ENCODE results near the gene GPAT3.
A peak's percentile ranks its signal among the peaks of the same experiment; 100 is the strongest.
"Not testable (repeated sequence)": the region's sequence is repeated elsewhere in the genome, so short reads cannot be mapped to it uniquely, and the experiment has no call there.

GPAT3 gene

DNA sequence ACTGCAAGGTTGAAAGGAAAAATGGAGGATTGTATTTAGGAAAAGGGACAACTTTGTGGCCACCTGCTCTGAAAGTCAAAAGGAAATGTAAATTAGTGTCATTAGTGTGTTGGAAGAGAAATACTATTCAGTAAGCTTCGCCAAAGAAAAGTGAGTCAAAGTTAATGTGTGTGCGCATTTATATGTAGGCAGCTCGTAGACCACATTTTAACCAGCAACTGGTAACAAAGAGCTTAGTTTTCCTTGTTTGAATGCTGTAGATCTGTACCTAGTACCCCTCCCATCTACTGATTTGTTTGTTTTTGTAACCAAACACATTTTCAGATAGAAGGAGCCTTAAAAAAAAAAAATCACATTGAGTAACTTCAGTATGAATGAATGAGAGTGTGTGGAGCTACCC lies 69.3 kb downstream of the GPAT3 start:
- DNase-seq, result no peak

DNA sequence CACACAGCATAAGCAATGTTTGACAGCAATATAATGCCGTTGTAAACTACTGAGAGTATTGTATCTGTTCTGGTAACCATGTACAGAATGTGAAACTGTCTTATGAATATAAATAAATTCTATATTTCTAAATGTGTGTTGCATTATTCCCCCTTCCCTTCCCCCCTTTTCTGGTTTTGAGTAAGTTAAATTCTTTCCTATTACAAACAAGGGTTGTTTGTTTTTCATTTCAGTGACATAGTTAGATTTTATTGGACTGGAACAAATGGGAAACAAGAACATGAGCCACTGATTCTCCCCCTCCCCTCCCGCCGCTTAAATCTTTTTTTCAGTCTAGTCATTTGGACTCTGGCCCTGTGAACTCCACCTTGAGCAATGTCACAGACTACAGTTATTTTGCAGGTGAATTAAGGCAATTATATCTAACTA lies 69.8 kb downstream of the GPAT3 start:
- DNase-seq, result no peak

DNA sequence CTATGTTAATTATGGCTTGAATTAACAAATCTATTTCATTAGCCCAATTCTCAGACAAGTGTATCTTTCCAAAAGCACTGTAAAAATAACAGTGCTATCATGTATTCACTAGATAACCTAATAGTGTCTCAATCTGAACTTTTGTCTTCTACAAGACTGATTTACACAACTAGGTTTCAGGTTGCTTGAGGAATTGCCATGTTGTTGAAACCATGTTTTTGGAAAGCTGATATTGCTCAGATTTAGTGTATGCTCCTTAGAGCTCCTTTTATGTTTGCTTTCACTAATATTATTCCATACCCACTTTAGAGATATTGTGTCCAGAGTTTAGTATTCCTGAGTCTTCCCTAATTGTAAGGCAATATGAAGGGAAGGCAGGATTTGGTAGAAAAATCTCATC lies 70.6 kb downstream of the GPAT3 start:
- DNase-seq, result no peak

DNA sequence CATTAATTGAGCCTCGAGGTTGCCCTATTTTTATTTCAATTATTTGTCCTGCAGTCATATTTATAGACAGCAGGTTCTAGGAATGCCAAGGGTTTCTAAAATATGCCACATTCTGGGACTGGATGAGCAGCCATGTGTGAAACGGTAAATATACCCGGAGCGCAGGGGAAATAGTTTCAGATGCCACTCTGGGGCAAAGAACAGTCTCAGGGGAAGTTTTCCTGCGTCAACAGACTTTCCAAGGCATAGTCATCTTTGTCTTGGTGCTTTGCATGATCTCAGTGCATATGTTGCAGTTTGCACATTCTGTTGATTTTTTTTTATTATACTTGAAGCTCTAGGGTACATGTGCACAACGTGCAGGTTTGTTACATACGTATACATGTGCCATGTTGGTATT lies 71.0 kb downstream of the GPAT3 start:
- DNase-seq, result no peak

DNA sequence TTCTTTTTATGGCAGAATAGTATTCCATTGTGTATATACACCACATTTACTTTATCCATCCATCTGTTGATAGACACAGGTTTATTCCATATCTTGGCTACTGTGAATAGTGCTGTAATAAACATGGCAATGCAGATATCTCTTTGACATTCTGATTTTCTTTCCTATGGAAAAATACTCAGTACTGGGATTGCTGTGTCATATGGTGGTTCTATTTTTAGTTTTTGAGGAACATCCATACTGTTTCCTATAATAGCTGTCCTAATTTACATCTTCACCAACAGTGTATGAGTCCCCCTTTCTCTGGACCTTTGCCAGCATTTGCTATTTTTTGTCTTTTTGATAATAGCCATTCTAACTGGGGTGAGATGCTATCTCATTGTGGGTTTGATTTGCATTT lies 73.5 kb downstream of the GPAT3 start:
- DNase-seq, result no peak

DNA sequence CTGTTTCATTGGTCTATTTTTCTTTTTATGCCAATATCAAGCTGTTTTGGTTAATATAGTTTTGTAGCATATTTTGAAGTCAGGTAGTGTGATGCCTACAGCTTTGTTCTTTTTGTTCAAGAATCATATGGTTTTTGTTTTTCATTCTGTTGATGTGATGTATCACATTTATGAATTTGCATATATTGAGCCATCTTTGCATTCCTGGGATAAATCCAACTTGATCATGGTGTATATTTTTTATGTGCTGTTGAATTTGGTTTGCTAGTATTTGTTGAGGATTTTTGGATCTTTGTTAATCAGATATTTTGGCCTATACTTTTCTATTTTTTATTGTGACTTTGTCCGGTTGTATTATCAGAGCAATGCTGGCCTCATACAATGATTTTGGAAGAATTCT lies 74.8 kb downstream of the GPAT3 start:
- no peak for DNase-seq

DNA sequence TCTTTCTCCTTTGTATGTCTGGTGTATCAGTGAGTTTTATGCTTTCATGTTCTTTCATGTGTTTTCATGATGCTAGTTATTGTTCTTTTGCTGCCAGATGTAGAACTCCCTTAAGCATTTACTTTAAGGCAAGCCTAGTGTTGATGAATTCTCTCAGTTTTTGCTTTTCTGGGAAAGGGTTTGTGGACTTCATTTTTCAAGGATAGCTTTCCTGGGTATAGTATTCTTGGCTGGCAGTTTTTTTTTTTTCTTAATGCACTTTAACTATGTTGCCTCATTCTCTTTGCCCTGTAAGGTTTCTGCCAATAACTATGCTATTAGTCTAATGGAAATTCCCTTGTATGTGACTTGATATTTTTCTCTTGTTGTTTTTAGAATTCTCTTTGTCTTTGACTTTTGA lies 77.1 kb downstream of the GPAT3 start:
- no peak for DNase-seq

DNA sequence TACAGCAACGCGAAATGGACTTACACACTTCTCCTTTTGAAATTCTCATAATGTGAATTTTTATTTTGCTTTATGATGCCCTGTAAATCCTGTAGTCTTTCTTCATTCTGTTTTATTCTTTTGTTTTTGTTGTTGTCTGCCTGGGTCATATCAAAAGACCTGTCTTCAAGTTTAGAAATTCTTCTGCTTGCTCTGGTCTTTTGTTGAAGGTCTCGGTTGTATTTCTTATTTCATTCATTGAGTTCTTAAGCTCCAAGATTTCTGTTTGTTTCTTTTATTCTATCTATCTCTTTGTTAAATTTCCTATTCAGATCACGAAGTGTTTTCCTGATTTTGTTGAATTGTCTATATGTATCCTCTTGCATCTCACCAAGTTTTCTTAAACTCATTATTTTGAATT lies 78.1 kb downstream of the GPAT3 start:
- DNase-seq, result no peak

DNA sequence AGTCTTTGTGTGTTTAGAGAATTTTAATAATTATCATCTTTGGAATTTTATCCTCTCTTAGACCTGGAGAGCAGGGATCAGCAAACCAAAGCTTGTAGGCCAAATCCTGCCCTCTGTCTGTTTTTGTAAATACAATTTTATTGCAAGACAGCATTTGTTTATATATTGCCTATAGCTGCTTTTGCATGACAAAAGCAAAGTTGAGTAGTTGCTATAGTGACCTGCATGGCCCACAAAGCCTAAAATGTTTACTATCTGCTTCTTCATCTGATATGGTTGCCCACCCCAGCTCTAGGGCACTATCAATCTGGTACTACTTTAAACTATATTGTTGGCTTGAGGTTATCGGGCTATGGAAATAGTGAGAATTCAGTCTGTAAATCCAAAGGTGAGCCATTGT lies 80.3 kb downstream of the GPAT3 start:
- no peak for DNase-seq

DNA sequence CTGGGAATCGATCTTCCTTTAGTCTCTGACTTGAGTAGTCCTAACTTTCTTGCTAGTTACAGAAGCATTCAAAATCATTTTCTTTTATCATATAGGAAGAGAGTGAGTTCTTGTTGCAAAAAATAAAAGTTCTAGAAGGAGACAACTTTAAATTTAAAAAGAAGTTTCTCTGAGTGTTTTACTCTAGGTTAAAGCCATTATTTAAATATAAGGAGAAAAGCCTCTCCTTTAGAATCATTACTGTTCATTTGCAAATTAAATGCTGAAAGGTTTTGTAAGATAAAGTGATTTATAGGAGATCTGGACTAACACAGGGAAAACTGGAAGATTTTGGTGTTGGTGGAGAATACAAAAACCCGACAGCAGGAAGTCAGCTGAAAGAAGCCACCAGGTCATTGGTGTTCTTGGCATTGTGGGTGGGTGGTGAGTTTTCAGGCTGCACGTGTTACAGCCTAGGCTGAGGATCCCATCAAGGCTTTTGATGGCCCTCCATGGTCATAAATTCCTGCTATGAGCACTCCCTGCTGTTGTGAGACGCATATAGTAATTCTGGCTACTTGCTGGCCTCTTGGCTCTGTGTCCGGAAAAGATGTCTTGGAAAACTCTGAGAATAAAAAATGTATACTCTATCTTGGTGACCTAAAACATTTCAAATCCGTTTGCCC lies 81.6 kb downstream of the GPAT3 start:
- DNase-seq, result no peak

DNA sequence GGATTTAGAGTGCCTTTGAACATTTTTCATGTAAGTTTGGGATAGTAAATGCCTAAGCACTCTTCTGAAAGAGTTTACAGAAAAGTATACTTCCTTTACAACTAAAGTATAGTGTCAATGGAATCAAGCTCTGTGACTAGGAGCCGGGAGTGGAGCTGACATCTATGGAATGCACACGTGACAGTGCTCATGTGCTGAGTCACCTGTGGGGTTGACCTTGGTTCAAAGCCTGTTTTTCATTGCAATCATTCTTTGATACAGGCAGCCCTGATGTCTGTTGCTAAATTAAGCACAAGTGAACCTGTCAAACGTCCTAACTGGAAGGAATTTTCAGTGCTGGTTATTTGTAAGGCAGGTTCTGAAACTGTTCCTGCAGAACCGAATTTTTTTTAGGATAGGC lies 82.5 kb downstream of the GPAT3 start:
- DNase-seq, result no peak

DNA sequence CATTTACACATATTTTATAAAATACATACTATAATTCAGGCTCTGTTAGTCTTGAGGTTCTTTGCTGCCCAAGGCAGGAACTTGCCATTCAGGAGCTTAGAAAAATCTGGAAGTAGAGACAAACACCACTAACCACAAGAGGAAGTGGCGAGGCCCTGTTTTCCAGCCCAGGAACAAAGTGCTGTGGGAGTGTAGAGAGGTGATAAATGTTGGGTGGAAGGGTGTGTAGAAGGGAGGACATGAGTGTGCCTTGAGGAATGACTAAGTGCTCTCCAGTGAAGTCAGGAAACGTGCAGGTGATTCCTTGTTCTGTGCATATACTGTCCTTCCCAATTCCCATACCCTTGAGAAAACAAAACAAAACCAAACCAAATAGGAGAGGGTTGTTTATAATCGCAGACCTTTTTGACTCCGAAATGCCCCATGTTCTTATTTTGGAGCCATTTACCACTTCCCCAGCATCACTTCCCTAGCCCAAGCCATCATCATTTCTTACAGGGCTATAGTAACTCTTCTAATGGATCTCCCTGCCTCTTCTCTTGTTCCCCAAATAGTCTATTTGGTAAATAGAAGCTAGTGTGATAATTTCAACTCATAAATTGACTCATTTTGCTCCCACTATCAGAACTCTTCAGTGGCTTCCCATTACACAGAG lies 83.2 kb downstream of the GPAT3 start:
- no peak for DNase-seq

DNA sequence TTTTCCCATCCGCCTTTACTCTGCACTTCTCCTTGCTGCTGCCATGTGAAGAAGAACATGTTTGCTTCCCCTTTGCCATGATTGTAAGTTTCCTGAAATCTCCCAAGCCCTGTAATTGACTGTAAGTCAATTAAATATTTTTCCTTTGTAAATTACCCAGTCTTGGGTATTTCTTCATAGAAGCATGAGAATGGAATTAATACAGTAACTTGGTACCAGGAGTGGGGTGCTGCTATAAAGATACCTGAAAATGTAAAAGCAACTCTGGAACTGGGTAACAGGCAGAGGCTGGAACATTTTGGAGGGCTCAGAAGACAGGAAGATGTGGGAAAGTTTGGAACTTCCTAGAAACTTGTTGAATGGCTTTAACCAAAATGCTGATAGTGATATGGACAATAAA lies 86.2 kb downstream of the GPAT3 start:
- DNase-seq, result not testable (repeated sequence)

DNA sequence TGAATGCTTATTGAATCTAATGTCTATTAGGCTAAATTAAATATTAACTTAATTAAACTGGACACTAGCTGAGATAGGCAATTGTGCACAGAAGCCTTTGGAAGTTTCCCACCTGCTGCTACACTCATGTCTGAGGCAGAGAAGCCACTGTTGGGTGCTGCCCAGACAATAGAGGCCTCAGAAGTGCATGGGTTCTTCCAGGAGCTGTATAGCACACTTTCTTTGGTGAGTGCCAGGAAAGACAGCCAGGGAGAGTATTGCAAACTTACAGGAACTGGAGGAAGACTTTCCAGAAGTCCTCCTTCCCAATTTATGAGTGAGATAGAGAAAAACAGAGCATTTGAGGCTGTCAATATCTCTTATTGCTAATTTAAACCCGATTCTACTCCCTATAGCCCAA lies 89.9 kb downstream of the GPAT3 start:
- DNase-seq, result no peak

DNA sequence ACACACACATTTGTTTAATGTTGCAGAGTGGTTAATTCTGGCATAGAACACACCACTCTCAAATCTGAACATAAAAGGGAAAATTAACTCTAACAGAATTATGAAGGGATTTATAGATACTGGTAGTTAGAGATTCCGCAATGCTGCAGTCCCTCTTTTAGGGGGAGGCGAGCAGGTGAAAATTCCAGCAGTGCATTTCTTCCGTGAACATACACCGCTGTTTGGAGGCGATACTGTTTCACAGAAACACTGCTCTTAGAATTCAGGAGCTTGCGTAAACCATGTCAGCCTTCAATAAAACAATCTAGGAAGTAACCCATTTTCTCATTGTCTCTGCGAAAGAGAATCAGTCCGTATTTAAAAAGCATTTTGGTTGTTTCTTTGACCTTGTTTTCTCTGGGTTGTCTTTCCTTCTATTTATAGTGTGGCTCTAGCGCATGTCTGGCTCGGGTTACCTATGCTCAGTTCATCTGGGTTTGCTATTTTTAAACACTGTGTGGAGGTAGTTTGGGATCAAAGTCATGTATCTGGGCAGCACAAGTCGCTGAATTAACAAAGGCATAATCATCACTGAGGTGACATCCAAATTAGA lies 90.4 kb downstream of the GPAT3 start:
- DNase-seq, result no peak

DNA sequence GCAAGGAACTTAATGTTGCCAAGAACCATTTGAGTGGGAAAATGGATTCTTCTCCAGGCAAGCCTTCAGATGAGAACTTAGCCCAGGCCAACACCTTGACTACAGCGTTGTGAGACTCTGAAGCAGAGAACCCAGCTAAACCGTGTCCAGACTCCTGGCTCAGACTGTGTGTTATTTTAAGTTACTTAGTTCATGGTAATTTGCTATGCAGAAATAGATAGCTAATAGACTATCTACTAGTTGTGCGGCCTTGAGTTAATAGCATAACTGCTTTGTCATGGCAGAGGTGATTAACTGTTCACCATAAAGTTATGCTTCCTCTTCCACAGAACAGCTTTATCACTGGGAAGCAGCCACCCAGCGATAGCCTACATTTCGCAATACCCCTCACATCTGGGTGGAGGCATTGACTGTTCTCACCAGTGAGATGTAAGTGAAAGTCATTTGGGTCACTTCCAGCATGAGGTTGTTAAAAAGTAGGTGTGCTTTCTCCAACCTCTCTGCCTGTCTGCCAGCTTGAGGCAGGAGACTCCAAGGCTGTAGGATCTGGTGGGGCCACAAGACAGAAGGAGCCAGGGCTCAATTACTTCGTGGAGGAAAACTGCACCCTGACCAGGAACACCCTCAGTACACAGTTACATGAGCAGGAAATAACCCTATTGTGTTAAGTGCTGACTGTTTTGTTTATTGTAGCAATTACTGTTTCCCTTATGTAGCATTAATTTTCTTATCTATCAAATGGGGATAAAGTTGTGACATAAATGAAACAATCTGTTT lies 94.2 kb downstream of the GPAT3 start:
- DNase-seq, result no peak

DNA sequence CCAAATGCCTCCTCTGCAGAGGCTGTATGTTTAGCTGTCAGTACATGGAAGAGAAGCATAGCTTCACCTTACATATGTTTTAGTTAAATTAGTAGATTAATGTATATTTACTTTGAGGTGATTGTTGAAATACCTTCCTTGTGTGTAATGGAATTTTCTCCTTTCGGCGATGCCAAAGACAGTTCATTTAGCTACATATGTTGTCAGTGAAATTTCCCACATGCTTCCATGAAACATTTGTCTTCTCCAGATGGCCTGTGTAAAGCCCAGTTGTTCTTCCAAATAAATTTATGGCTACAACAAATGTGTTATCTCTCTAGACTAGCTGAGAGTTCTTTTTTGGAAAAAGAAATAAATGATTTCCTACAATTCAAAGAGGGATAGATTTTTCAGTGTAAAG lies 95.2 kb downstream of the GPAT3 start:
- DNase-seq, result no peak

DNA sequence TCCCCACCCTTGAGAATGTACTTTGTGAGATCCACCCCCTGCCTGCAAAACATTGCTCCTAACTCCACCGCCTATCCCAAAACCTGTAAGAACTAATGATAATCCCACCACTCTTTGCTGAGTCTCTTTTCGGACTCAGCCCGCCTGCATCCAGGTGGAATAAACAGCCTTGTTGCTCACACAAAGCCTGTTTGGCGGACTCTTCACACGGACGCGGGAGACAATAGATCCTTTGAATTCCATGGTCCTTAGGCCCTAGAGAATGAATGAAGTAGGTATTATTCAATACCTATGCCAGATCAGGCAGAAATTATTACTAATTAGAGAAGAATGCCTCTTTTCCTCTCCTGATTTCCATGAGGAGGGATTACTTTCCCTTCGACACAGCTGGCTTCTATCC lies 101.0 kb downstream of the GPAT3 start:
- DNase-seq, result no peak

DNA sequence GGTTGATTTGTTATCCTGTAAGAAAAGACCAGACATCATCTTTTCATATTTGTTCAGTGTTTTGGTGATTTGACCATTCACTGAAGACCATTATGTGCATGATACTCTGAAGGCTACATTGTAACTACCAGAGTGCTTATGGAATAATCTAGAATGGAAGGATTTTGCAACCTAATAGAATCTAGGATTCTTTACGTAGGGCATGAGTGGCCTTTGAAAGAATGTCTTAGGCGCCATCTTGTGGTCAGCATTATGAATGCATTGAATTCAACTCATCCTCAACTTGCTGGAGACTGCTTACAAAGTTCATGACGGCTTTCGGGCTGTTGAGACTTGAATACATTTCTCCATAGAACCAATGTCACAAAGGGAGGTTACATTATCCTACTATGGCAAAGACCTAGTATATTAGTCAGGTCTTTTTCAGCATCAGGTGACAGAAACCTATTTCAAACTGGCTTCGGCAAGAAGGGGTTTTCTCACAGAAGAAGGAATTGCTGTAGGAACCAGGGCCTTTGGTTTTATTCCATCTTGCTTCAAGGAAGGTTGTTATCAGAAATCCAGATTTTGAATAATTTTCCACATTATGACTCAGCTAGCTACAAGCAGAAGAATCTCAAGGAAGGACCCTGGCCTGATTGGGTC lies 104.1 kb downstream of the GPAT3 start:
- peak; percentile 8 for DNase-seq

DNA sequence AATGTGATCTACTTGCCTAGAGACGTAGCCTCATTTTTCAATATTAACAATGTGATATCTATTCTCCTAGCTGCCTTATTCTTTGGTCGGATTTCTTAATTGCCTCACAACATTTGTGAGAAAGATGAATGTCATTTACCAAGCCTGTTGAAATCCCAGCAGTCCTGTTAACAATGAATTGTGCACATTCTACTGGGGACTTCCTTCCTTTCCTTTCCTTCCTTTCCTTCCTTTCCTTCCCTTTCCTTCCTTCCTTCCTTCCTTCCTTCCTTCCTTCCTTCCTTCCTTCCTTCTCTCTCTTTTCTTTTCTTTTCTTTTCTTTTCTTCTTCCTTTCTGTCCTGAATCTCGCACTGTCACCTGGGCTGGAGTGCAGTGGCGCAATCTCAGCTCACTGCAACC lies 107.1 kb downstream of the GPAT3 start:
- DNase-seq, result no peak

DNA sequence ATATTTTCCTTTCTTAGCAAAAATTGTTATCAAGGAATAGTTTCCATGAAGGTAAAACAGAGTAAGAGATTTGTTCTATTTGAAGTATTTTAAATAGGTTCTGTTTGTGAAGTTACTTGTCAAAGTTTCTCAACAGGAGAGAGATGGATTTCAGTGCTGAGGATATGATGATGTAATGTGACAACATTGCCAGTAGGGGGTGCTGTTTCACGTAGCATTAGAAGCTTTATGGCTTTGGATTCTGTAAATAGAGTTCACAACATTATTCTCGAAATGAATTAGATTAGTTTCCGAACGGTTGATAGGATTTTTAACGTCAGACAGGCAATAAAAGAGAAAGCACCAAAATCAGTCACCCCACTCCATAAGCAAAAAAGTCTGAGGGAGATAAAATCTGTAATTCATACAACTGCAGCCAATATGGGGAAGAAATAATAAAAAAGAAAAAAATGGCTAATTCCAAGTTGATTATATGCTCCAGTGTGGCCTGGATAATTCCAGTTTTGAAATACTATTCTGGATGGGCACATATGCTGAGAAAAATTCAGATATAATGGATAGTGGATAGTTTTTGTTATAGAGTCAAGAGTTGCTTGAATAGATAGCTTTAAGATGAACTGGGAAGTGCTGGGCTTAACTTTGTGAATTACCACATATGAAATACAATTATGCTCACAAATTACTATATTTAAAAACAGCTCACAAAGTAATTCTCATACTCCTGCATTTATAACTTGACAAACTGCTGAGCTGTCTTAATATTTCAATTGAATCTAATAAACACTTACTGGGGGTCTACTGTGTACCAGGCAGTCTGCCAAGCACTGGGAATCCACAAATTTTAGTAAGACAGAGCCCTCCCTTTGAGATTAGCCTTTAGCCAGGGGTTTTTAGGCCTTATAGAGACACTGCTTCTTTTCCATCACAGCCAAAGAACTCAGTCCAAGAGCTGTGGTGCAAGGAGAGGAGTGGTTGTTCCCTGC lies 109.1 kb downstream of the GPAT3 start:
- DNase-seq, result peak; percentile 7
